ENCODE measurements around the gene GABRR2.

The GABRR2 gene

GRCh38 chr6:89315249-89315885 is at the start of gene GABRR2:
GABRR2 (minus strand) TSS chr6:89315299; CDS start chr6:89315165, 134 bp downstream.
- DNase-seq, result no peak

GRCh38 chr6:89364586-89364985 is 49.5 kb upstream of the GABRR2 start:
- DNase-seq, result no peak

- no peak for DNase-seq
These were observed 46.1 kb upstream of the GABRR2 start for GRCh38 chr6:89361171-89361570.

DNA sequence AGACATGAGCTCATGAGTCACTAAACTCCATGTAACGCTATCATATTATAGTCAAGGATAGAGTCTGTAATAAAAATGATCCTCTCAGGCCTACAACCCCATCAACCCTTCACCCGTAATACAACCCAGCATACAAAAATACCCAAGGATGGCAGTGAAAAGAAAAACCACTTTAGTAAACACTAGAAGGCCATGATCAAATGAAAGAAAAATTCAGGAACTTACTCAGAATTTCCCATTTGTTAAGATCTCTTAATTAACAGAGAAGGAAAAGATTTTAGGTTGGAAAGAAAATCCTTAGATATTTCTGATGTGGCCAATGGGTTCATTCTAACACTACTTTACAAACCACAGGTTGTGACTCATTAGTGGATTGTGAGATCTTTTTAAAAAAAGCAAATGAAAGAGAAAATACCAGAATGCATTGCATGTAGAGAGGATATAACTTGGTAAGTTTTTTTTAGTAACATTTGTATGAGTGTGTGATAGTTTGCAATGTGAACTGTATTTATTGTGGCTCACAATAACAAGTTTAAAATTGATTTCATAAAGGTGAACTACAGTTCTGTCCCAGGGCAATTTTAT is 45.4 kb upstream of the GABRR2 start:
- no peak for DNase-seq

DNA sequence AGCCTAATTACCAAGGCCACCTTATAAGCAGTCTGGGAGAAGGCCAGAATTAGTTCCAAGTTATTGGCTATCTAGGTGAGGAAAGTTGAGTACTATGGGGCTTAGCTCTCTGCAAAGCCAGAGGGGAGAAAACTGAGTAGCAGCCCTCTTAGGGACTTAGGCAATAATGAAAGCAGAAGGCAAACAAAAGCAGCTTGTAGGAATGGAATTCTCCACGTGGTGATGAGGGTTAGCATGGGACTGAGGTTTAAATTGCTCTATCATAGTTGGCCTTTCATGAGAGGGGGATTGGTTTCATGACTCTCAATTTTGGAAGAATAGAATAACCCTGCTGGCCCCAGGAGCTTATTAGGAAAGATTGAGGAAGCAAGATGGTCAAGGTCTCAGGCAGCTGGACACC is 44.5 kb upstream of the GABRR2 start:
- no peak for DNase-seq

- DNase-seq, result no peak
These were observed 42.3 kb upstream of the GABRR2 start for GRCh38 chr6:89357390-89357789.

- DNase-seq, result no peak
These were observed 41.6 kb upstream of the GABRR2 start for GRCh38 chr6:89356642-89357170.

DNA sequence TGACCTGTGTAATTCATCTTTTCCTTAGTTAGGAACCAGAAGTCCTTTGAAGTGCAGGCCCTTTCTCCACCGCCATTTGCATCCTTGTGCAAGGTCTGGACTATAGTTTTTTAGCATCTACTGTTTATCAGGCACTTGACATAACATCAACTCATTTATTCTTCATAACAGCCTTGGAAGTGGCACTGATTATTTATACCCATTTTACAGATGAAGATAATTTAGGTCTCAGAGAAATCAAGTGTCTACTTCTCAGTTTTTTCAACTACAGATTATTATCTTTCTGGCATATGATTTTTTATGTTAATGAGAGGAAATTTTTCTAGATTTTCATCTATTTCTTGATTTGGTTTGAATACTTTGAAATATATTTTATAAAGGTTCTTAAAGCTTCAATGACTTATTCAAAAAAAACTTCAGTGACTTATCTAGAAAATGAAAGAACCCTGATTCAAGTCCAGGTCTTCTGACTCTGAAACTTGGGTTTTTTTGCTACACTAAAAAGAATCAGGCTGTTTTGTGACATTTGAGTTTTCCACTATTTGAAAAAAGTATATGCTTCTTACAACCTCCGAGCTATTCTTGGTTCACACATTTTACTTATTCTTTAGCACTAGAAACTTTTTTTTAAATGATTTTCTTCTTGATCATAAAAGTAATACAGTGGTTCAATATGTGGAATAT is 40.6 kb upstream of the GABRR2 start:
- no peak for DNase-seq

- no peak for DNase-seq
These were observed 38.7 kb upstream of the GABRR2 start for GRCh38 chr6:89353702-89354392.

DNA sequence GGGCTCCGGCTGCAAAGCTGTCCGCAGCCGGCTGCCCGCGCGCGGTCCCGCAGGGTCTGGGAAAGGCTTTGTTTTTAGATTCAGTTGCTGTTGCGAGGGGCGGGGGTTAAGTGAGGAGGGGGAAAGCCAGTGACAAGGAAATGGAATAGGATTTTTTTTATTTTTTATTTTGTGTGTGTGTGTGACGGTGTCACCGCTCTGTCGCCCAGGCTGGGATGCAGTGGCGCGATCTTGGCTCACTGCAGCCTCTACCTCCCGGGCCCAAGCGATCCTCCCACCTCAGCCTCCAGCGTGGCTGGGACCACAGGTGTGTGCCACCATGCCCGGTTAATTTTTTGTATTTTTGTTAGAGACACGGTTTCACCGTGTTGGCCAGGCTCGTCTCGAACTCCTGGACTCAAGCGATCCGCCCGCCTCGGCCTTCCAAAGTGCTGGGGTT is 38.0 kb upstream of the GABRR2 start:
- DNase-seq, result no peak

GRCh38 chr6:89352278-89353117 is 37.4 kb upstream of the GABRR2 start, which contains the start of gene UBE2J1:
UBE2J1 (minus strand) TSS chr6:89352722; CDS start chr6:89352569, 153 bp downstream.
- peak; percentile 61 to 64 for DNase-seq

- no peak for DNase-seq
These were observed 36.7 kb upstream of the GABRR2 start for GRCh38 chr6:89351671-89352277.

- no peak for DNase-seq
These were observed 35.3 kb upstream of the GABRR2 start for GRCh38 chr6:89350281-89350966.

GRCh38 chr6:89348372-89348771 is 33.3 kb upstream of the GABRR2 start:
- DNase-seq, result no peak

- DNase-seq, result no peak
These were observed 32.7 kb upstream of the GABRR2 start for GRCh38 chr6:89347825-89348224.

DNA sequence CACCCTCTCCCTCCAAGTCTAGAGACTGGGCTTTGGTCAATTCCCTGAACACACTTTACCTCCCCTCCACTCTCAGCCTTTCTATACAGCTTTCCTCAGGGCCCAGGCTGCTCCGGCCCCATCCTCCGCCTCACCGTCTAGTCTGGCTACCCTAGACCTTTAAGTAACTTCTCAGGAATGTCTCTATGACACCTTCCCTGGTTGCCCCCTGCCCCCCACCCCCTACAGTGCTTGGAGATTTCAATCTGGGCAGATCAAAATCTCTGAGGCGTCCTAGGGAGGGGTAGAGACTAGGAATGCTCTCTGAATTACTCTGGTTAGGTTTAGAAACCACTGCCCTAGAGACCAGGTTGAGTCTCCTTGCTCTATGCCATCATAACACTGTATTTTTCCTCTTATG is 31.3 kb upstream of the GABRR2 start:
- DNase-seq, result no peak

DNA sequence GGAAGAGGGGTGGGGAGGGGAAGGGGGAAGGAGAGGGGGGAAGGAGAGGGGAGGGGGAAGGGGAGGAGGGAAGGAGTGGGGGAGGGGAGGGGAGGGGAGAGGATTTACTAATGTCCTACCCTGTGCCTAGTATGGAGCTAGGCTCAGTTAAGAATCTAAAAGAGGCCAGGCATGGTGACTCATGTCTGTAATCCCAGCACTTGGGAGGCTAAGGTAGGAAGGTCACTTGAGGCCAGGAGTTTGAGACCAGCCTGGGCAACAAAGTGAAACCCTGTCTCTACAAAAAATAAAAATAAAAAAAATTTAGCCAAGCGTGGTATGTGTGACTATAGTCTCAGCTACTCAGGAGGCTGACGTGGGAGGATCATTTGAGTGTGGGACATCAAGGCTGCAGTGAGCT is 24.5 kb upstream of the GABRR2 start:
- DNase-seq, result no peak

DNA sequence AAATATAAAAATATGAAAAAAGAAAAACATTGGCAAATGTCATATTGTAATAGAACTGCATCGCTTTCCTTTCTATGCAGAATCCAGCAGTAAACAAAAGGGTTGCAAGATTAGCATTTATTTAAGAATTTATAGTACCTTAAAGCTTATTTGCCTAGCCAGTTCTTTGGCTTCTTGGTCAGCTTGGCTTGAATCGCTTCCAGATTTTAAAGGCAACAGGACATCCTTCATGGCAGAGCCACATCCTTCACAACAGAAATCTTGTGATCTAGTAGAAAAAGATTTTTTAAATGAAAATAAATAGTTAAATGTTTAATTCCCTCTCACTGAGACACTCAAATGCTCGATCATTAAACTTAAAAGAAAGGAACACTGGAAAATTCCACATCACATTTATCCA is 20.1 kb upstream of the GABRR2 start:
- no peak for DNase-seq

GRCh38 chr6:89330910-89331309 is 15.8 kb upstream of the GABRR2 start:
- no peak for DNase-seq

DNA sequence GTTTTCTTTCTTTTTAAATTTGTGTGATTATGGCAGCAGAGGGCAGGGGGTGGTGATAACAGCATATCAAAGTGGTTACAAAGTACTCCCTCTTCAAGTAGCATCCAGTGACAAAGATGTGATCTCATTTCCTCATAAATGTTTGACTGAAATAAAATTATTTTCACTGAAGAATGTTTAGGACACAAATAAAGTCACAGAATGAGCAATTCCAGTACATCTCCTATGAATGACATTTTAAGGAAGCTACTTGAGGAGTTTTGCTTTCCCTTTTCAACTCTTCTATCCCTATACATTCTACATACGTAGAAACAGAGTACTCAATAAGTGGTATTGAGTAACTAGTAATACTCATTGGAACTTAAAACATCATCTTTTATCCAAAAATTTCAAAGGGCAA is 13.9 kb upstream of the GABRR2 start:
- DNase-seq, result no peak

DNA sequence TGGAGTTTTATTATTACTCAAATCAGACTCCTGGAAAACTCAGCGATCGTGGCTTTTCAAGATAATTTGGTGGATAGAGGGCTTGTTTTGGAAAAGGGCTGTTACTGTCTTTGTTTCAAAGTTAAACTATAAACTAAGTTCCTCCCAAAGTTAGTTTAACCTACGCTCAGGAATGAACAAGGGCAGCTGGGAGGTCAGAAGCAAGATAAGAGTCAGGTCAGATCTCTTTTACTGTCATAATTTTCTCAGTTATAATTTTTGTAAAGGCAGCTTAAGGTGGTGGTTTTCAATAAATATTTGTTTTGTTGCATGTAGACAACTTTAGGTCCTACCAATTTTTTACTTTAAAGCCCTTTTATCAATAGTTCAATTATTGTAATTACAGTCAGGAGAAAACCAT is 9.2 kb upstream of the GABRR2 start:
- DNase-seq, result no peak
